Skeletal muscle cell (primary cell): ENCODE data around the gene GPC6.

Experiments
- DNase-seq: peaks from one replicate; pipeline ENCODE4 v3.0.0-alpha.2; 2010; ENCODE audit warnings: low read depth
- H3K4me3 ChIP-seq: 2 replicates; pipeline ENCODE4 v1.5.1; 2011; ENCODE audit warnings: low read depth, mild to moderate bottlenecking, control low read depth, low read length, moderate library complexity

GPC6 gene

GRCh38 chr13:94431987-94432386 lies 1205.4 kb downstream of the GPC6 start:
- DNase-seq, result no peak
- no peak overlapping the region for H3K4me3 ChIP-seq

GRCh38 chr13:94433055-94433961 lies 1206.7 kb downstream of the GPC6 start:
- no peak for DNase-seq
- H3K4me3 ChIP-seq, result no peak overlapping the region

- DNase-seq, result peak; percentile 15
- no peak overlapping the region for H3K4me3 ChIP-seq
Observed at GRCh38 chr13:94435604-94436226, 1209.1 kb downstream of the GPC6 start.

GRCh38 chr13:94444826-94445225 lies 1218.2 kb downstream of the GPC6 start:
- DNase-seq, result no peak
- H3K4me3 ChIP-seq, result no peak overlapping the region

- DNase-seq, result no peak
- H3K4me3 ChIP-seq, result no peak overlapping the region
Observed at GRCh38 chr13:94454334-94454733, 1227.7 kb downstream of the GPC6 start.

GRCh38 chr13:94454906-94455305 lies 1228.3 kb downstream of the GPC6 start:
- H3K4me3 ChIP-seq, result no peak overlapping the region
- DNase-seq, result no peak

GRCh38 chr13:94455414-94455813 lies 1228.8 kb downstream of the GPC6 start:
- no peak overlapping the region for H3K4me3 ChIP-seq
- DNase-seq, result no peak
